Cardiac fibroblast (primary cell): ENCODE results near the gene DNAJC2.
A peak's percentile ranks its signal among the peaks of the same experiment; 100 is the strongest.

Experiments used
- DNase-seq, 2 donors: peaks; one replicate each; pipeline versions ENCODE4 v3.0.0 to v3.0.0-alpha.2; 2010; ENCODE audit warnings: low read depth in 2 of 2
- H3K4me3 ChIP-seq, 2 donors: replicated peaks in 1 of 2; 1 replicate in 1 of 2; 2 replicates in 1 of 2; pipeline ENCODE4 v1.5.1; 2011; ENCODE audit warnings: low read depth in 2 of 2, low read length in 2 of 2, mild to moderate bottlenecking in 2 of 2, moderate library complexity in 1 of 2
- CTCF ChIP-seq: IDR thresholded peaks from one replicate; pipeline ENCODE4 v1.5.1; 2011; ENCODE audit warnings: low read depth, mild to moderate bottlenecking, low read length, inconsistent platforms

The DNAJC2 gene

GRCh38 chr7:103343332-103343731 lies 1.2 kb downstream of the DNAJC2 start:
- TF ChIP-seq CTCF, result no peak
- H3K4me3 ChIP-seq, result peak overlapping the region; percentile 72 to 81
- no peak for DNase-seq

- DNase-seq, result no peak
- no peak for TF ChIP-seq CTCF
- H3K4me3 ChIP-seq, result no peak overlapping the region
Measured at GRCh38 chr7:103341466-103341865, 3.1 kb downstream of the DNAJC2 start.

GRCh38 chr7:103338864-103339263 lies 5.7 kb downstream of the DNAJC2 start:
- DNase-seq, result no peak

GRCh38 chr7:103336761-103337160 lies 7.8 kb downstream of the DNAJC2 start:
- H3K4me3 ChIP-seq, result no peak overlapping the region
- no peak for TF ChIP-seq CTCF
- no peak for DNase-seq

More at GRCh38 chr7:103338864-103339263, 5.7 kb downstream of the DNAJC2 start:
- no peak overlapping the region for H3K4me3 ChIP-seq
- no peak for TF ChIP-seq CTCF

- TF ChIP-seq CTCF, result no peak
- no peak overlapping the region for H3K4me3 ChIP-seq
- DNase-seq, result no peak
Measured at GRCh38 chr7:103325744-103326143, 18.8 kb downstream of the DNAJC2 start.

- no peak for TF ChIP-seq CTCF
- H3K4me3 ChIP-seq, result no peak overlapping the region
- DNase-seq, result no peak
Measured at GRCh38 chr7:103317009-103317408, 27.6 kb downstream of the DNAJC2 start.

GRCh38 chr7:103316380-103316941 lies 28.1 kb downstream of the DNAJC2 start:
- no peak for DNase-seq
- TF ChIP-seq CTCF, result no peak
- H3K4me3 ChIP-seq, result no peak overlapping the region
